Body of pancreas (tissue), 4 donors: ENCODE data around the gene SLAMF7. TPM values are rescaled to one million over a fixed set of nuclear protein-coding genes. Genes with fewer than 3 reads are reported as not detected.

Experiments used
- ATAC-seq: fragments of 150-250 bp; one replicate; pipeline ENCODE4 v1.9.1; 2016
- DNase-seq, 4 donors: peaks; one replicate each; pipeline ENCODE4 v3.0.0-alpha.2; 2019
- H3K27ac ChIP-seq, 4 donors: fragments of 200-600 bp; sonication (generic); 1 replicate in 3 of 4; 2 replicates in 1 of 4; pipeline versions ENCODE4 v1.5.1 to v1.6.1; 2016 to 2019; ENCODE audit warnings: mild to moderate bottlenecking in 1 of 4, mixed read lengths in 1 of 4, moderate library complexity in 1 of 4
- H3K27me3 ChIP-seq, 2 donors: fragments of 200-600 bp; sonication (generic); one replicate each; pipeline ENCODE4 v1.6.0; 2016; ENCODE audit warnings: mild to moderate bottlenecking in 1 of 2
- H3K36me3 ChIP-seq, 2 donors: fragments of 200-600 bp; sonication (generic); replicated peaks in 1 of 2; 2 replicates each; pipeline ENCODE4 v1.5.1; 2016; ENCODE audit warnings: low read depth in 2 of 2; ENCODE audit not compliant: insufficient read depth in 1 of 2
- H3K4me1 ChIP-seq: fragments of 200-600 bp; sonication (generic); one replicate; pipeline ENCODE4 v1.6.0; 2016
- H3K4me3 ChIP-seq, 2 donors: fragments of 200-600 bp; sonication (generic); 1 replicate in 1 of 2; 2 replicates in 1 of 2; pipeline ENCODE4 v1.5.1; 2016 to 2019
- H3K9me3 ChIP-seq, 3 donors: fragments of 200-600 bp; sonication (generic); 1 replicate in 2 of 3; 2 replicates in 1 of 3; pipeline ENCODE4 v1.5.1; 2016
- CTCF ChIP-seq, 7 experiments: fragments of 450-650 bp in 4 of 7; fragments of 200-600 bp in 3 of 7; sonication (generic) in 3 of 7; IDR thresholded peaks; one replicate each; pipeline ENCODE4 v1.5.1; 2016 to 2019; ENCODE audit warnings: antibody characterized with exemption in 7 of 7
- POLR2A ChIP-seq, 3 donors: fragments of 450-650 bp; IDR thresholded peaks; one replicate each; pipeline ENCODE4 v1.6.1; 2016; ENCODE audit warnings: antibody characterized with exemption in 3 of 3, mild to moderate bottlenecking in 2 of 3
- WGBS, 2 donors: methylation state at CpG; one replicate each; pipeline ENCODE4 v1.1.5; 2017; 5-methylcytosine and 5-hydroxymethylcytosine counted together
- intact Hi-C: fragments of 100-400 bp; cut with DNase I; formaldehyde crosslinking; loops from one replicate; pipeline ENCODE4 v1.15.1; 2023
- total RNA-seq, 2 donors: library from RNA; depleted of rRNA; stranded (reverse); fragments of >200 nt; gene quantifications; one replicate each; pipeline ENCODE4 v1.1.0, GENCODE V29; 2016

The SLAMF7 gene
- total RNA-seq, 2 donors from 2014 or later = 0.26 to 1.3 TPM

- ATAC-seq (no peak), DNase-seq (no peak)
- Histone ChIP-seq H3K9me3 (no peaks in the 10 kb centered on the region), H3K4me1 (no peaks in the 10 kb centered on the region), H3K36me3 (no peaks in the 10 kb centered on the region), H3K4me3 (no peak overlapping the region), H3K27me3 (no peaks in the 10 kb centered on the region), H3K27ac (no peak overlapping the region)
- intact Hi-C loops = no loop called here
- 50 to 72% methylated on average over 3 of the region's 3 CpGs for WGBS, 2 donors
- TF ChIP-seq POLR2A (IDR thresholded peaks at IDR 0.05) (no peak), CTCF (IDR thresholded peaks at IDR 0.05) (no peak)
Measured at GRCh38 chr1:160797271-160797709, 58.2 kb downstream of the SLAMF7 start.

GRCh38 chr1:160797861-160798273 is 58.8 kb downstream of the SLAMF7 start:
- Histone ChIP-seq H3K4me3 (no peak overlapping the region), H3K36me3 (no peaks in the 10 kb centered on the region), H3K27me3 (no peaks in the 10 kb centered on the region), H3K9me3 (no peaks in the 10 kb centered on the region), H3K4me1 (no peaks in the 10 kb centered on the region), H3K27ac (no peak overlapping the region)
- TF ChIP-seq CTCF (IDR thresholded peaks at IDR 0.05) = no peak
- TF ChIP-seq POLR2A (IDR thresholded peaks at IDR 0.05) = no peak
- ATAC-seq (no peak), DNase-seq (no peak)
- intact Hi-C loops = no loop called here
- 32 to 55% methylated on average over 4 of the region's 4 CpGs for WGBS, 2 donors

- no peak for TF ChIP-seq CTCF (IDR thresholded peaks at IDR 0.05)
- TF ChIP-seq POLR2A (IDR thresholded peaks at IDR 0.05) = no peak
- H3K27ac ChIP-seq = no peak overlapping the region
- DNase-seq (no peak), ATAC-seq (no peak)
- H3K9me3 ChIP-seq = no peaks in the 10 kb centered on the region
- intact Hi-C loops = no loop called here
- no peak overlapping the region for H3K4me3 ChIP-seq
- 73 to 84% methylated on average over 2 of the region's 2 CpGs for WGBS, 2 donors
- H3K36me3 ChIP-seq = no peaks in the 10 kb centered on the region
- no peaks in the 10 kb centered on the region for H3K27me3 ChIP-seq
- no peaks in the 10 kb centered on the region for H3K4me1 ChIP-seq
Measured at GRCh38 chr1:160798439-160798838, 59.4 kb downstream of the SLAMF7 start.

- H3K4me3 ChIP-seq = no peak overlapping the region
- H3K36me3 ChIP-seq = no peaks in the 10 kb centered on the region
- DNase-seq (no peak), ATAC-seq (no peak)
- H3K4me1 ChIP-seq = no peaks in the 10 kb centered on the region
- no peaks in the 10 kb centered on the region for H3K27me3 ChIP-seq
- no peak overlapping the region for H3K27ac ChIP-seq
- intact Hi-C loops = no loop called here
- TF ChIP-seq POLR2A (IDR thresholded peaks at IDR 0.05) (no peak), CTCF (IDR thresholded peaks at IDR 0.05) (no peak)
- 79 to 87% methylated on average over 3 to 5 of the region's 5 CpGs for WGBS, 2 donors
- H3K9me3 ChIP-seq = no peaks in the 10 kb centered on the region
Measured at GRCh38 chr1:160799641-160800040, 60.6 kb downstream of the SLAMF7 start.

GRCh38 chr1:160800142-160800541 is 61.1 kb downstream of the SLAMF7 start:
- H3K27me3 ChIP-seq = no peaks in the 10 kb centered on the region
- H3K36me3 ChIP-seq = no peaks in the 10 kb centered on the region
- no peaks in the 10 kb centered on the region for H3K9me3 ChIP-seq
- H3K4me1 ChIP-seq = no peaks in the 10 kb centered on the region
- no peak overlapping the region for H3K27ac ChIP-seq
- ATAC-seq (no peak), DNase-seq (no peak)
- WGBS, 2 donors = 90 to 100% methylated on average over 1 of the region's 1 CpG
- no peak overlapping the region for H3K4me3 ChIP-seq
- intact Hi-C loops = no loop called here
- TF ChIP-seq CTCF (IDR thresholded peaks at IDR 0.05) = no peak
- TF ChIP-seq POLR2A (IDR thresholded peaks at IDR 0.05) = no peak
